Caco-2 (cell line): Measurements from ENCODE around the gene GTF3C1. TPM values are rescaled to one million over a fixed set of nuclear protein-coding genes. Genes with fewer than 3 reads are reported as not detected.

Source experiments
- BruUV-seq: library from RNA; stranded (reverse); fragments of 400-500 nt; replicated peaks from 2 replicates; lab custom pipeline; 2021; lab: Mats Ljungman, UMichigan
- CTCF ChIA-PET: fragments of 300-600 bp; sonication (Branson Sonifier 250); formaldehyde crosslinking; loops from one replicate; lab custom pipeline; 2022; ENCODE audit warnings: antibody characterized with exemption; lab: Charles Lee
- POLR2A ChIA-PET: fragments of 300-600 bp; sonication (Branson Sonifier 250); formaldehyde crosslinking; loops from one replicate; lab custom pipeline; 2022; ENCODE audit warnings: antibody characterized with exemption; lab: Charles Lee
- DNase-seq, 2 experiments: peaks; one replicate each; pipeline versions ENCODE4 v3.0.0 to v3.0.0-alpha.2; 2020 to 2022
- H3K27me3 ChIP-seq: replicated peaks from 2 replicates; pipeline ENCODE4 v1.6.0; 2011; ENCODE audit warnings: low read length; ENCODE audit not compliant: control insufficient read depth, insufficient read depth
- H3K36me3 ChIP-seq: 2 replicates; pipeline ENCODE4 v1.5.1; 2011; ENCODE audit warnings: low read length; ENCODE audit not compliant: control insufficient read depth, insufficient read depth
- H3K4me1 ChIP-seq: fragments of 250-450 bp; sonication (Bioruptor Pico); 2 replicates; pipeline ENCODE4 v1.5.1; 2020; ENCODE audit warnings: mild to moderate bottlenecking
- H3K4me3 ChIP-seq: 2 replicates; pipeline ENCODE4 v1.5.1; 2011; ENCODE audit warnings: low read depth, mild to moderate bottlenecking, control low read depth, low read length
- H3K9me3 ChIP-seq: fragments of 250-450 bp; sonication (Bioruptor Pico); 2 replicates; pipeline ENCODE4 v1.5.1; 2020; ENCODE audit warnings: mild to moderate bottlenecking, moderate library complexity
- H3K27ac Mint-ChIP-seq: one replicate; pipeline ENCODE4 v1.8.0; 2022; ENCODE audit warnings: mixed read lengths; ENCODE audit not compliant: unreplicated experiment
- H3K27me3 Mint-ChIP-seq: one replicate; pipeline ENCODE4 v1.8.0; 2022; ENCODE audit warnings: mixed read lengths; ENCODE audit not compliant: insufficient read depth, unreplicated experiment
- H3K36me3 Mint-ChIP-seq: one replicate; pipeline ENCODE4 v1.8.0; 2022; ENCODE audit warnings: mild to moderate bottlenecking, mixed read lengths; ENCODE audit not compliant: insufficient read depth, unreplicated experiment
- H3K4me1 Mint-ChIP-seq: one replicate; pipeline ENCODE4 v1.8.0; 2022; ENCODE audit warnings: low read depth, mixed read lengths; ENCODE audit not compliant: unreplicated experiment
- H3K4me3 Mint-ChIP-seq: one replicate; pipeline ENCODE4 v1.8.0; 2022; ENCODE audit warnings: mild to moderate bottlenecking, moderate library complexity, mixed read lengths; ENCODE audit not compliant: unreplicated experiment
- H3K9me3 Mint-ChIP-seq: one replicate; pipeline ENCODE4 v1.8.0; 2022; ENCODE audit warnings: mixed read lengths; ENCODE audit not compliant: unreplicated experiment
- intact Hi-C: fragments of 100-400 bp; cut with micrococcal nuclease; formaldehyde crosslinking; loops from one replicate; pipeline ENCODE4 v1.10.0; 2022; ENCODE audit not compliant: unreplicated experiment
- total RNA-seq: library from RNA; stranded (reverse); gene quantifications from 2 replicates; pipeline ENCODE4 v1.2.3, GENCODE V29; 2022
- TF ChIP-seq, protein P1 (sequence below), 2 experiments: fragments of 200-600 bp in 1 of 2; IDR thresholded peaks; 1 replicate in 1 of 2; 2 replicates in 1 of 2; pipeline versions ENCODE4 v1.5.1 to v1.8.0; 2011 to 2022; ENCODE audit warnings: antibody characterized with exemption in 1 of 2, control low read depth in 1 of 2, inconsistent platforms in 1 of 2, low read depth in 1 of 2, low read length in 1 of 2, mild to moderate bottlenecking in 1 of 2, moderate library complexity in 1 of 2; ENCODE audit not compliant: insufficient read depth in 1 of 2, severe bottlenecking in 1 of 2, unreplicated experiment in 1 of 2

Gene GTF3C1
- total RNA-seq, 1 experiment from 2014 or later, result 67.7 TPM

- Histone ChIP-seq H3K36me3 (peaks cover 3% of the 10 kb centered on the region), H3K27me3 (no peaks in the 10 kb centered on the region), H3K4me3 (no peak overlapping the region), H3K9me3 (no peaks in the 10 kb centered on the region), H3K4me1 (peaks cover 18% of the 10 kb centered on the region)
- BruUV-seq, result no TSS peak
- intact Hi-C loops, result no loop called here
- no peak overlapping the region for H3K4me3 Mint-ChIP-seq
- ChIA-PET POLR2A (no interaction called here), CTCF (interaction anchor here (1.2 kb wide), 1 partner anchor 258 kb away, joined by 3 read pairs; the partner anchor contains the start of gene KDM8)
- no peaks in the 10 kb centered on the region for H3K4me1 Mint-ChIP-seq
- TF ChIP-seq, protein P1, sequence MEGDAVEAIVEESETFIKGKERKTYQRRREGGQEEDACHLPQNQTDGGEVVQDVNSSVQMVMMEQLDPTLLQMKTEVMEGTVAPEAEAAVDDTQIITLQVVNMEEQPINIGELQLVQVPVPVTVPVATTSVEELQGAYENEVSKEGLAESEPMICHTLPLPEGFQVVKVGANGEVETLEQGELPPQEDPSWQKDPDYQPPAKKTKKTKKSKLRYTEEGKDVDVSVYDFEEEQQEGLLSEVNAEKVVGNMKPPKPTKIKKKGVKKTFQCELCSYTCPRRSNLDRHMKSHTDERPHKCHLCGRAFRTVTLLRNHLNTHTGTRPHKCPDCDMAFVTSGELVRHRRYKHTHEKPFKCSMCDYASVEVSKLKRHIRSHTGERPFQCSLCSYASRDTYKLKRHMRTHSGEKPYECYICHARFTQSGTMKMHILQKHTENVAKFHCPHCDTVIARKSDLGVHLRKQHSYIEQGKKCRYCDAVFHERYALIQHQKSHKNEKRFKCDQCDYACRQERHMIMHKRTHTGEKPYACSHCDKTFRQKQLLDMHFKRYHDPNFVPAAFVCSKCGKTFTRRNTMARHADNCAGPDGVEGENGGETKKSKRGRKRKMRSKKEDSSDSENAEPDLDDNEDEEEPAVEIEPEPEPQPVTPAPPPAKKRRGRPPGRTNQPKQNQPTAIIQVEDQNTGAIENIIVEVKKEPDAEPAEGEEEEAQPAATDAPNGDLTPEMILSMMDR (IDR thresholded peaks at IDR 0.05; ENCODE audit: insufficient read depth in 1 of 2, low read depth in 1 of 2, low read length in 1 of 2, severe bottlenecking in 1 of 2, unreplicated experiment in 1 of 2), result no peak
- no peaks in the 10 kb centered on the region for H3K27me3 Mint-ChIP-seq
- no peaks in the 10 kb centered on the region for H3K9me3 Mint-ChIP-seq
- DNase-seq, result no peak
- H3K36me3 Mint-ChIP-seq, result peaks cover 21% of the 10 kb centered on the region
- no peak overlapping the region for H3K27ac Mint-ChIP-seq
These were observed 88.1 kb downstream of the GTF3C1 start for GRCh38 chr16:27461483-27462171.

DNA sequence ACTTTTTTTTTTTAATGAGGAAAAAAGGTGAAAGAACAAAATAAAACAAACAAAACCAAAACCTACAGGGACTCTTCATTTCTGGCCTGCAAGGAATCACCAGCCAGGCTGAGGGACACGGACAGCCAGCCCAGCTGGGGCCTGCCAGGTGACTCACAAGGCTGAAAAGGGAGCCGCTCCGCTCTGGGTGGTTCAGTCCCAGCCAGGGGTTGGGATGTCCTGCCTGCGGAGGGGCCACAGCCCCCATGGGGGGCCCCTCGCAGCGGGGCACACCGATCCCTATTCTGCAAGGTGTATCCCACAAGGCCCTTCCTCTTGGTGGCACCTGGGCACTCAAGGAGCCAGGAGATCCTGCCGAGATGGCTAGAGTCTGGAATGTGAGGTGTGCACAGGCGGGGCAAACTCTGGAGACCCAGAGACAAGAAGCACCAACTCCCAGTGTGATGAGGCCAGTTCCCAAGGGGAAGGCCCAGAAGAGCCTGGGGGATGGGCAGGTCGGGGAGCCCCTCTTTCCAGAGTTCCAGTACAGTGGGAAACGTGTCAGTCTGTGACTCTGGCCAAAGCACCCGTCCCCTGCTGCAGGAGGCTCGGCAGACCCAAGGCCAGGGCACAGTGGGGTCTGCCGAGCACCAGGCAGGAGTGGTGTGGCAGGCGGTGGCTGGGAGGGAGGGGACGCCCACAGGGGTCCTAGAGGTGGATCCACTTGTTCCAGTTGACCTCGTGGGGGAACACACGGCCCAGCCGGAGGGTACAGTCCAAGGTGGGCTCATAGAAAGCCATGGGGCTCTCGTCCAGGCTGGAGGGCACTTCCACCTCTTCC is 88.8 kb downstream of the GTF3C1 start:
- peaks cover 16% of the 10 kb centered on the region for H3K36me3 Mint-ChIP-seq

DNA sequence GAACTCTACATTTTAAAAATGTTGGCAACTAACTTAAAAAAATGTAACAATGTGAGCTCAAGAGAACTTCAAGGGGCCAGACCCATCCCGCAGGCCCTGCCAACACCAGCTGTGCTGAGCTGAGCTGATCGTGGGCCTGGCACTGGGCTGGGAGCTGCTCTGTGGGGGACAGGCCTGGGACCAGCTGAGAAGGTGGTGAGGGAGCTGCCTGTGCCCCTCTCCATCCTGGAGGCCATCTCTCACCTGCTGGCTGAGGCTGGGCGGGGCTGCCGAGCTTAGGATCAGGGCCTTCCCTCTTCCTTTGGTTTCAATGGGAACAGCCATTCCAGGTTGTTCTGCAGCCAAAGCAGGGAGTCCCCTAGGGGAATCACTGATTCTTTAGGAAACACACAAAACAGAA is 89.5 kb downstream of the GTF3C1 start:
- TF ChIP-seq, protein P1 (IDR thresholded peaks at IDR 0.05; ENCODE audit: insufficient read depth in 1 of 2, low read depth in 1 of 2, low read length in 1 of 2, severe bottlenecking in 1 of 2, unreplicated experiment in 1 of 2), result no peak
- BruUV-seq, result no TSS peak
- CTCF ChIA-PET, result no interaction called here
- Histone ChIP-seq H3K4me1 (peaks cover 5% of the 10 kb centered on the region; the same call in 1 of the 2 replicates), H3K4me3 (no peak overlapping the region), H3K27me3 (no peaks in the 10 kb centered on the region), H3K9me3 (no peaks in the 10 kb centered on the region), H3K36me3 (peaks cover 3% of the 10 kb centered on the region)
- Mint-ChIP-seq H3K36me3 (peaks cover 13% of the 10 kb centered on the region), H3K27ac (no peak overlapping the region), H3K9me3 (no peaks in the 10 kb centered on the region), H3K4me3 (no peak overlapping the region), H3K27me3 (no peaks in the 10 kb centered on the region), H3K4me1 (no peaks in the 10 kb centered on the region)
- no peak for DNase-seq
- POLR2A ChIA-PET, result no interaction called here
- intact Hi-C loops, result no loop called here

More for the DNA sequence above, 88.8 kb downstream of the GTF3C1 start:
- Histone ChIP-seq H3K27me3 (no peaks in the 10 kb centered on the region), H3K4me3 (no peak overlapping the region), H3K9me3 (no peaks in the 10 kb centered on the region), H3K36me3 (peaks cover 3% of the 10 kb centered on the region), H3K4me1 (peaks cover 10% of the 10 kb centered on the region)
- no peaks in the 10 kb centered on the region for H3K4me1 Mint-ChIP-seq
- H3K27ac Mint-ChIP-seq, result no peak overlapping the region
- POLR2A ChIA-PET, result no interaction called here
- BruUV-seq, result no TSS peak
- H3K9me3 Mint-ChIP-seq, result no peaks in the 10 kb centered on the region
- no peaks in the 10 kb centered on the region for H3K27me3 Mint-ChIP-seq
- H3K4me3 Mint-ChIP-seq, result no peak overlapping the region
- intact Hi-C loops, result no loop called here
- TF ChIP-seq, protein P1 (IDR thresholded peaks at IDR 0.05; ENCODE audit: insufficient read depth in 1 of 2, low read depth in 1 of 2, low read length in 1 of 2, severe bottlenecking in 1 of 2, unreplicated experiment in 1 of 2), result no peak
- DNase-seq, result no peak
- CTCF ChIA-PET, result no interaction called here
